RPMI7951 (cell line): ENCODE data around the gene PAGR1. TPM values are rescaled to one million over a fixed set of nuclear protein-coding genes. Genes with fewer than 3 reads are reported as not detected.
"Not testable (repeated sequence)": the region's sequence is repeated elsewhere in the genome, so short reads cannot be mapped to it uniquely, and the experiment has no call there.

Experiments used
- DNase-seq: peaks from one replicate; pipeline ENCODE4 v3.0.0-alpha.2; 2012; ENCODE audit warnings: low read depth
- total RNA-seq: library from RNA; depleted of rRNA; stranded (reverse); fragments of >200 nt; shearing (Covaris generic); gene quantifications from 2 replicates; pipeline ENCODE4 v1.2.3, GENCODE V29; 2014; rRNA removed

The PAGR1 gene
- total RNA-seq, 1 experiment from 2014 or later = 22.8 TPM

GRCh38 chr16:29862884-29863668, 47.1 kb downstream of the PAGR1 start, which contains the start of gene CDIPT:
CDIPT (minus strand) TSS chr16:29863226; CDS start chr16:29862857, 369 bp downstream.
- DNase-seq = peak; percentile 93

- no peak for DNase-seq
Measured at GRCh38 chr16:29863669-29863984, 47.7 kb downstream of the PAGR1 start.

GRCh38 chr16:29864205-29864604, 48.3 kb downstream of the PAGR1 start:
- no peak for DNase-seq

- DNase-seq = no peak
Measured at GRCh38 chr16:29868396-29869009, 52.6 kb downstream of the PAGR1 start.

- DNase-seq = not testable (repeated sequence)
Measured at GRCh38 chr16:29869067-29869466, 53.1 kb downstream of the PAGR1 start.

Other genes starting within 250 kb of the PAGR1 start
- 0.20 TPM in 1 of 2 replicates, not detected in the other for gene SPN, start 152.9 kb upstream of the PAGR1 start, total RNA-seq
- gene QPRT, start 137.0 kb upstream of the PAGR1 start, total RNA-seq = 18.4 and 23.7 TPM in 2 replicates
- 0.10 TPM in 1 of 2 replicates, not detected in the other for gene C16orf54, start 70.2 kb upstream of the PAGR1 start, total RNA-seq
- gene ZG16, start 37.9 kb upstream of the PAGR1 start, total RNA-seq = not detected in 2 replicates
- gene KIF22, start 25.4 kb upstream of the PAGR1 start, total RNA-seq = 120 and 128 TPM in 2 replicates
- gene MAZ, start 9.6 kb upstream of the PAGR1 start, total RNA-seq = 114 and 181 TPM in 2 replicates
- 1.7 and 2.5 TPM in 2 replicates for gene PRRT2, start 4.0 kb upstream of the PAGR1 start, total RNA-seq
- gene MVP, start 4.3 kb downstream of the PAGR1 start, total RNA-seq = 140 and 141 TPM in 2 replicates
- gene CDIPT, start 47.1 kb downstream of the PAGR1 start, total RNA-seq = 83.4 and 90.4 TPM in 2 replicates
- 4.9 and 6.2 TPM in 2 replicates for gene SEZ6L2, start 83.4 kb downstream of the PAGR1 start, total RNA-seq
- gene ASPHD1, start 84.3 kb downstream of the PAGR1 start, total RNA-seq = 2.6 and 4.8 TPM in 2 replicates
- 3.5 and 5.3 TPM in 2 replicates for gene KCTD13, start 110.1 kb downstream of the PAGR1 start, total RNA-seq
- 84.8 and 110 TPM in 2 replicates for gene TMEM219, start 145.9 kb downstream of the PAGR1 start, total RNA-seq
- gene TAOK2, start 157.7 kb downstream of the PAGR1 start, total RNA-seq = 15.3 and 26.5 TPM in 2 replicates
- gene HIRIP3, start 179.5 kb downstream of the PAGR1 start, total RNA-seq = 16.1 and 21.0 TPM in 2 replicates
- gene INO80E, start 180.1 kb downstream of the PAGR1 start, total RNA-seq = 53.7 and 81.3 TPM in 2 replicates
- 1.1 TPM in 1 of 2 replicates, not detected in the other for gene DOC2A, start 194.9 kb downstream of the PAGR1 start, total RNA-seq
- gene C16orf92, start 207.0 kb downstream of the PAGR1 start, total RNA-seq = not detected in 2 replicates
- 0.12 and 0.49 TPM in 2 replicates for gene TLCD3B, start 215.1 kb downstream of the PAGR1 start, total RNA-seq
- gene ALDOA, start 249.6 kb downstream of the PAGR1 start, total RNA-seq = 1,895 and 1,949 TPM in 2 replicates